ENCODE measurements around the gene ZNF148.

The ZNF148 gene

DNA sequence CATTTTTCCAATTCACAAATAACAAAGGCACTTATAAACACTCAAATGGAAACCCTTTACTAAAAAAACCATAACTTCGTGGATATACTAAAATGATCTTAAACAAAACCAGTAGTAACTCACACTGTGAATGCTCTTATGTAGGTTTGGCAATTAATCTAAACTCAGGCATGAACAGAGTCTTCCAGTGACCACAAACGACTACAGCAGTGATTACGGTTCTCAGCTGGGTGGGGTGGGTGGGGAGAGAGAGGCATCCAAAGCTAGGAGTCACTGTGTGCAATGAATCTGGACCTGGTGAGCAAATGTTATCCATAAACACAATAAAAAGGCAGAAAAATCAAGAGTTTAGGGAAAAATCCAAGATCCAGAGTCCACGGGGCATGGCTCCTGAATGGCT lies 183.9 kb downstream of the ZNF148 start:
- no peak for DNase-seq (ENCODE audit: low read depth in 2 of 2)

DNA sequence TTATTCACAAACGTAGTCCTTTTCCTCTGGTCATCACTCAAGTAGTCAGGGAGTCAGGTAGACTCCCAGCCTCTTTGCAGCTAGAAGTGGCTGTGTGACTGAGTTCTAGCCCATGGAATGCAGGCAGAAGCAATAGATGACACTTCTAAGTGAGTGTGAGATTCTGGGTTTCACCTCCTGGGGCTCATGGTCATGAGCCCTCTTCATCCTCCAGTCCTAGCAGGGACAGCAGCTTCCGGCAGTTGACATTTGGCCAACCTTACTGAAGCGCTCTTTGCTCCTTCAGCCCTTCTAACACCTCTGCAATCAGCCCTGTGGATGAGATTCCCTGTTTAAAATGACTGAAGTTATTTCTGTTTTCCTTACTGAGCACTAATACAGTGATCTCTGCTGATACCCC lies 184.3 kb downstream of the ZNF148 start:
- no peak for DNase-seq (ENCODE audit: low read depth in 2 of 2)

GRCh38 chr3:125189378-125190165 lies 185.6 kb downstream of the ZNF148 start:
- no peak for DNase-seq (ENCODE audit: low read depth in 2 of 2)

DNA sequence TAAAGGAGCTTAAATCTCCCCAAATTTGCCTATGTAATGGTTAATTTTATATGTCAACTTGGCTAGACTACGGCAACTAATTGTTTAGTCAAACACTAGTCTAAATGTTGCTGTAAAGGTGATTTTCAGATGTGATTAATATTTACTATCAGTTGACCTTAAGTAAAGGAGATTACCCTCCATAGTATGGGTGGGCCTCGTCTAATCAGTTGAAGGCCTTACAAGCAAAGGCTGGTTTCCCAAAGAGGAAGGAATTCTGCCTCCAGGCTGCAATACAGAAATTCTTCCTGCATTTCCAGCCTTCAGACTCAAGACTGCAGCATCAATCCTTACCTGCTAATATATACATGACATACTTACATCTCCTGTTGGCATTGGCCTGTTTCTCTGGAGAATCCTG lies 186.2 kb downstream of the ZNF148 start:
- DNase-seq (ENCODE audit: low read depth in 2 of 2), result no peak

- no peak for DNase-seq (ENCODE audit: low read depth in 2 of 2)
Observed at GRCh38 chr3:125187599-125187910, 187.6 kb downstream of the ZNF148 start.

DNA sequence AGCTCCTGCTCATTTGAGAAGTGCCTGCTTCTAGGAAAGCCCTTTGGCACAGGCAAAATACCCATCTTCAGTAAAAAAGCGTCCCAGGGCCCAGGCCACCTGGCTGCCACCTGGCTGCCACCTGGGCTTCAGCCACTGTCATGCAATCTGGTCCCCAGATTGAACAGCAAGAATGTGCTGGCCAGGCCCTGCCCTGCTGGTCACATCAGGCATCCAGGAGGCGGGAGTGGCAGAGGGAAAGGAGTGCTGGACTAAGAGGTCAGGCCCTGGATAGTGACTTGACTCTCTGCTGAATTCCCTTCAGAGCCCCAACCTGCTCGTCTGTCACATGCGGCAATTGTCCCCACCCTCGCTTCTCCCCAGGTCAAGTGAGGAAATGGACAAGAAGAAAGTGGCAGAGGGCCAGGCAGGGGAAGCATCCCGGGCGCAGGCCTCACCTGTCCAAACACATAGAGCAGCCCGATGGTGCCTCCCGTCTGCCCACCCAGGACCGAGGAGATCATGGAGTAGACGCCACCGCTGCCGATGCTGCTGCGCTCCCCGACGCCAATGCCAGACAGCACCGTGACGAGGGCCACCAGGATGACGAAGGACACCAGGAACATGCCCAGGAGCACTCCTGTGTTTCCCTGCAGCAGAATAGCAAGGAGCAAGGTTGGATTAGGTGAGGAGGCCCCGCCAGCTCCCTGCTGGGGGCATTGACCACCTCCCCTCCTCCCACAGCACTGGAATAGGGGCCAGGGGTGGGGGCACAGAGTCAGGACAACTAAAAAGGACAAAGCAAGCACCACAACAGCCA lies 188.1 kb downstream of the ZNF148 start:
- DNase-seq (ENCODE audit: low read depth in 2 of 2), result no peak

DNA sequence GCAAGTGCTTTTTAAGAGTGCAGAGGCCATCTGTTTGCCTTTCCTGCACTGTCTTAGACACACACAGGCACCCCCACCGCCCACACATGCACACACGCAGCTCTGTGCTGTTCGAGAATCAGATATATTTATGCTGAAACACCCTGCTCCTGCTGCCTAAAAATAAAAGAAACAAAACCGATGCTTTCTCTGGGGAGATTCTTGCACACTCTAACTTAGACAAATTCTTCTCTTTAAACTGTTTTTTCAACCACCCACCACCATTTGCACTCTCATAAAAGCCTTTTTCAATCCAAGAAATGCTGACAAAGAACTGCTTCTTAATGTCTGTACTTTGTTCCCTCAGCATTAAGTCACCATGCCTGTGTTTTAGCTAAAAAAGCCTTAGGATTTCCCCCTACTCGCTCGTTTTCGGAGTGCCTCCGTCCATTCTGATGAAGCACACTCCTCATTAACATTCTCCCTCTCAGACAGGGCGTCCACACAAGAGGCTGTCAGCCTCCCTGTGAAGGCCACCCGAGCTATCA lies 188.8 kb downstream of the ZNF148 start:
- no peak for DNase-seq (ENCODE audit: low read depth in 2 of 2)

GRCh38 chr3:125185805-125186204 lies 189.3 kb downstream of the ZNF148 start:
- DNase-seq (ENCODE audit: low read depth in 2 of 2), result no peak

DNA sequence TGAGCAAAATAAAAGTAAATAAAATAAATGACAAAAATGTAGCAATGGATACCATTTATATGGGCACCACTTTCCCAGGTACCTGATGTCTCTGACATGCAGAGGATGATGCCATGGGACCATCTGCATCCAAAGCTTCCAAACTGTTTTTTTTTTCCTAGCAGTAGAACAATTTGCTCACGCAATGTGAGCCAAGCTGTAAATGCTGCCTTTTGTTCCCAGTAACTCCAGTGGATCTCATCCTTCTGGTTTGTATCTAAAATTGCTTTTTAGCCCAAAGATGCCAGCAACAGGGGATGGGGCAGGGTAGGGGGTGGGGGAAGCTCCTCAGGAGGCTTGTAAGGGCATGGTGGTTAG lies 195.3 kb downstream of the ZNF148 start:
- DNase-seq (ENCODE audit: low read depth in 2 of 2), result no peak

DNA sequence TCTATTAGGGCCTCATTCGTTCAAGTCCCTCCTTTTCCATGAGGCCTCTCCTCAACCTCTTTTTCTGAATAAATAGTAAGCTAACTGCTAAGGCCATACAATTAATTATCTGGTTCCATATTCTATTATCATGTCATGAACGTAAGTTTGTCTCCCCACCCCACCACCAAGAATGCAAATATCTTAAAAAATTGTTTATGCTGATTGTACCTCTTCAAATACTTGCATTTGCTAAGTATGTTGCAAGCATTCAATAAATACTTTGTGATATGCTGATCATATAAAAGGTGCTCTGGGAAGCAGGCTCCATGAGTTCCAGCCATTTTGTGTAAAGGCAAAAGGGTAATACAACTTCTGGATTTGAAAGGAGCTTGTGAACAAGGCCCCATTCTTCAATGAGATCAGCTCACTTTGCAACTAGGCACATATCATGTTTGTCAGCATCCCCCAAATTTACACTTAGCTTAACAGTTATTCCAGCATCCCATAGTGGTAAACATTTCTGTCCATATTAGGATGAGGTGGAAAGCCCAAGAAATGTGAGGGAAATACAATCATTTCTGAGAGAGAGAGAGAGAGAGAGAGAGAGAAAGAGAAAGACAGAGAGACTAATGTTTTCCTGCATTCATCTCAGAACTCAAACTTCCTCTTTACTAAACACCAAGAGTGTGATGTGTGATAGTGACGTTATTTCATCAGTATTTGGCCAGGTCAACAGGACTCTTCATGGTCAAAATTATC lies 195.8 kb downstream of the ZNF148 start:
- no peak for DNase-seq (ENCODE audit: low read depth in 2 of 2)

DNA sequence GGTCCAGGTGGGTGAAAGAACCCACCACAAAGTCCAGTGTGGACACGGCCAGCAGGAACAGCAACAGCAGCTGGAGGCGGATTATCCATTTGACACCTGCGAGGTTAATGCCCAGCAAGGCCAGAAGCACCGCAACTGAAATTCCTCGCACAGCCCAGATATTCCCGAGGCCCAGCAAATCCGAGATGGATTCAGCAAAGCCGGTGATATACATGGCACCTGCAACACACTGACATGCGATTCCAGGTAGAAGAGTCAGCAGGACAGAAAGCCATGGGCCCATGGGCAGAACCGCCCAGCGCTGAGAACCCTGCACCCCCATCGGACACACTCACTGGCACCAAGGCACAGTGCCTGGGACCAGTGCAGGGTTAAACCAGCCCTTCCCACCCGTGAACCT lies 197.4 kb downstream of the ZNF148 start:
- no peak for DNase-seq (ENCODE audit: low read depth in 2 of 2)

All from fibroblast of skin of left quadriceps (primary cell).